Anterior cingulate cortex (tissue), 58 donors: ENCODE data around the gene ZNF341.
A peak's percentile ranks its signal among the peaks of the same experiment; 100 is the strongest.
"Not testable (repeated sequence)": the region's sequence is repeated elsewhere in the genome, so short reads cannot be mapped to it uniquely, and the experiment has no call there.

Source experiments
- DNase-seq, 58 donors: peaks; one replicate each; lab custom pipeline; 2025; lab: John Stamatoyannopoulos, UW

ZNF341 gene

GRCh38 chr20:33791540-33791939 is 59.7 kb downstream of the ZNF341 start:
- no peak for DNase-seq

- DNase-seq = peak in 7 of 58 donors; percentile 4 to 30 (median 8)
These were observed 60.3 kb downstream of the ZNF341 start for GRCh38 chr20:33791959-33792597.

- not testable (repeated sequence) for DNase-seq
These were observed 60.8 kb downstream of the ZNF341 start for GRCh38 chr20:33792598-33792989.

- no peak for DNase-seq
These were observed 61.5 kb downstream of the ZNF341 start for GRCh38 chr20:33793011-33793931.

- DNase-seq = no peak
These were observed 64.6 kb downstream of the ZNF341 start for GRCh38 chr20:33796263-33796906.

GRCh38 chr20:33796907-33797544 is 65.2 kb downstream of the ZNF341 start:
- DNase-seq = no peak

GRCh38 chr20:33798444-33798843 is 66.6 kb downstream of the ZNF341 start:
- no peak for DNase-seq

GRCh38 chr20:33803921-33804337 is 72.1 kb downstream of the ZNF341 start:
- DNase-seq = no peak

- DNase-seq = no peak
These were observed 76.6 kb downstream of the ZNF341 start for GRCh38 chr20:33808388-33808787.

- no peak for DNase-seq
These were observed 78.5 kb downstream of the ZNF341 start for GRCh38 chr20:33810259-33810658.

GRCh38 chr20:33810885-33811775 is 79.3 kb downstream of the ZNF341 start, which contains the start of gene CHMP4B:
CHMP4B (plus strand) TSS chr20:33811348; CDS start chr20:33811469, 121 bp downstream.
- peak; percentile 83 to 99 (median 98) for DNase-seq

- DNase-seq = peak in 1 of 58 donors; percentile 38
These were observed 80.0 kb downstream of the ZNF341 start for GRCh38 chr20:33811776-33812151.

- DNase-seq = peak in 12 of 58 donors; percentile 8 to 49 (median 14)
These were observed 80.5 kb downstream of the ZNF341 start for GRCh38 chr20:33812152-33812849.

GRCh38 chr20:33812908-33813462 is 81.2 kb downstream of the ZNF341 start:
- DNase-seq = no peak

- no peak for DNase-seq
These were observed 82.5 kb downstream of the ZNF341 start for GRCh38 chr20:33814238-33814712.

GRCh38 chr20:33815671-33816070 is 83.9 kb downstream of the ZNF341 start:
- no peak for DNase-seq

GRCh38 chr20:33816191-33816590 is 84.4 kb downstream of the ZNF341 start:
- no peak for DNase-seq

- no peak for DNase-seq
These were observed 85.6 kb downstream of the ZNF341 start for GRCh38 chr20:33817411-33817810.
